CD4-positive, alpha-beta T cell treated with Interleukin-4 for 4 hours (primary cell): Measurements from ENCODE around the gene MEX3C.
A peak's percentile ranks its signal among the peaks of the same experiment; 100 is the strongest.

Source experiments
- DNase-seq: peaks from one replicate; pipeline ENCODE4 v3.0.0-alpha.2; 2020

Gene MEX3C

DNA sequence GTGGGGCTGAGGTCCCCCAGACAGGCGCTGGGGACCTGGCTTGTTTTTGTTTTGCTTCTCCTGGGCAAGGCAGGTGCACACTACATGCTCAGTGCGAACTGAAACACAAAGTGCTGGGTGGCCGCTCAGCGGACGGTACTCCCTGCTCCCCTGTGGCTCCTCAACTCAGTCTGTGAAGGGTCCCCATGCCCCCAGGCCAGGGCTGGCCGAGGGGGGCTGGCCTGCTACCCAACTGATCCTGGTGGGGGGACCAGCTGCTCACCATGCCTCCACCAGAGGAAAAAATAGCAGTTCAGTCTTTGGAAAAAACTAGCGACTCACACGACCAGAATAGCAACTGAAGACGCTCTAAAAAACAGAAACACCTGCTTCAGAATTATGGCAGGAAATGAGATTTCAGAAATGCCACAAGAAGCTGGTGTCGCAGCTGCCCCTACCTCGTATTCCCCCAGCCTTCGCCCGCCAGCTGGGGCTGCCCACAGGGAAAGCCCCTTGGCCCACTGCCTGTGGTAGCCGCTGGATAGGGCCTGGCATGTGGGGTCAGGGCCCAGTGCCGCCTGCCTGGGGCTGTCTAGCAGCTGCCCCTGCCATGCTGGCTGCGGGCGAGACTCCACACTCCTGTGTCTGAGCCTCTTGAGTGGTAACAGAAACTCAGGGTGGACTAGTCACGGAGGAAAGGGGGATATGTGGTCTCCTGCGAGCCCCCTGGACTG lies 43.7 kb downstream of the MEX3C start:
- peak; percentile 50 for DNase-seq

DNA sequence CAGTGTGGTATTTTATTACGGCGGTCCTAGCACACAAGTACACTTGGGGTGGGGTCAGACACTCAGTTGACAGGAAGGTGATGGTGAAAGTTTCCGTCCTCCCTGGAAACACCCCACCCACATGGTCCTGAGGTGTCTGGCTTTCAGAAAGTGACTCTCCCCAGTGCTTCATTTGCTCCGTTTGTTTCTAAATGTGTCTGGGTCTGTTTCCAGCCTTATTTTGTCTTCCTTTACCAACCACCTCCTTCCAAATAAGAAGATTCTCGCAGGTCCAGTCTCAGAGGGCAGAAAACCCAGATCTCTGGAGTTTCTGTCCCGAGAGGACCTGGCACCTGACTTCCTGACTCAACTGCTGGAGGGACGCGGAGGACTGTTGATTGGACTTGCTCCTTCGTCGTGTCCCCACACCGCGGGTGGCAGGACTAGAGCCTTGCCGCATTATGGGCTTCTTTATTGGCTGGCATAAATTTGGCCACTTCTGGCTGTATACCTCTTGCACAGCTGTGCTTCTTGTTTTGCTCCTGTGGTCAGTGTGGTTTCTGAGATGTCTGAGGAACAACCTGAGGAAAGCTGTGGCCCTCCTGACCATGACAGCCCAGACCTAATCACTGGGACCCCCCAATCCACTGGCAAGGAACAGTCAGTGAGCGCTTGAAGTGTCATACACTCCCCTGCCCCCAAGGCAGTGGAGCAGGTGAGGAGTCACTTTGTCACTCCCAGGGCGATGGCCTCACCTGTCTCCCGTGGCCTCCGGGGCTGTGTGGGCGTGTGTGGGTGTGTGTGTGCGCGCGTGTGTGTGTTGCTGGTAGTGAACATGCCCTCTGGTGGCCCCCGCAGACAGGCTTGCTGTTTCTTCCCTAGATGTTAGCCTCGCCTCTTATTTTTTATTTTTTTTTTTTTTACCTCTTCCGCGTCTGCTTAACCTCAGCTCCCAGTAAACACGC lies 45.6 kb downstream of the MEX3C start:
- peak; percentile 65 for DNase-seq

DNA sequence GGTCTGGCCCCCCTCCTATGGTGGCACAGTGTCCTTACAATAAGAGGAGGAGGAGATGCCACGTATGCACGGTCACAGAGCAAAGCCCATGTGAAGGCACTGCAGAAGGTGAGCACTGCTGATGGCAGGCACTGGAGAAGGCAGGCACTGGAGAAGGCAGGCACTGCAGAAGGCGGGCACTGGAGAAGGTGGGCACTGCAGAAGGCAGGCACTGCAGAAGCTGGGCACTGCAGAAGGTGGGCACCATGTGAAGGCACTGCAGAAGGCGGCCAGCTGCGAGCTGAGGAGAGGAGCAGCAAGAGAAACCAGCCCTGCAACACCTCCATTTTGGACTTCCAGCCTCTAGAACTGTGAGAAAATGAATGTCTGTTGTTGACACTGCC lies 46.3 kb downstream of the MEX3C start:
- no peak for DNase-seq

- no peak for DNase-seq
These were observed 47.3 kb downstream of the MEX3C start for GRCh38 chr18:51150113-51150700.

- DNase-seq: no peak
These were observed 47.8 kb downstream of the MEX3C start for GRCh38 chr18:51149670-51150069.

DNA sequence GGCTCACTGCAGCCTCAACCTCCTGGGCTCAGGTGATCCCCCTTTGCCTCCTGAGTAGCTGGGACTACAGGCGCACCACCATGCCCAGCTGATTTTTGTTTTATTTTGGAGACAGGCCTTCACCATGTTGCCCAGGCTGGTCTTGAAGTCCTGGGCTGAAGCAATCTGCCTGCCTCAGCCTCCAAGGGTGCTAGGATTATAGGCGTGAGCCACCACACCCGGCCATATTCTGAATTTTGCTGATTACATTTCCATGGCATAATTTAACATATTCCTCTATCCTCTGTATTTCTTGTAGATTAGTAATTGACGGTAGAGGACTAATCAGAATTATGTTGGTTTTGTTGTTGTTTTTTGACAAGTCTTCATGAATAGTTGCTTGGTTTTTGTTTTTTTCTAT lies 50.6 kb downstream of the MEX3C start:
- no peak for DNase-seq

- DNase-seq: no peak
These were observed 58.5 kb downstream of the MEX3C start for GRCh38 chr18:51138936-51139335.

- no peak for DNase-seq
These were observed 59.6 kb downstream of the MEX3C start for GRCh38 chr18:51137891-51138290.

- no peak for DNase-seq
These were observed 60.3 kb downstream of the MEX3C start for GRCh38 chr18:51137026-51137729.

GRCh38 chr18:51135795-51136194 lies 61.7 kb downstream of the MEX3C start:
- no peak for DNase-seq

DNA sequence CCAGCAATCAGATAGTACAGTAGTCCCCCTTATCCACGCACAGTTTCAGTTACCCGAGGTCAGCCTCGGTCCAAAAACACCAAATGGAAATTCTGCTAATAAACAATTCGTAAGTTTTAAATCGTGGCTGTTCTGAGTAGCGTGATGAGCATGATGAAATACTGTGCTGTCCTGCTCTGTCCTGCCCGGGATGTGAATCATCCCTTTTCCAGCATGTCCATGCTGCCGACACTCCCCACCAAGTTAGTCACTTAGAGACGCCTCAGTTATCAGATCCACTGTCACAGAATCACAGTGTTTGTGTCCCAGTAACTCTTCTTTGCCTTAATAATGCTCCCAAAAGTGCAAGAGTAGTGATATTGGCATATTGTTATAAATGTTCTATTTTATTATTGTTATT lies 62.1 kb downstream of the MEX3C start:
- DNase-seq: no peak

- no peak for DNase-seq
These were observed 62.8 kb downstream of the MEX3C start for GRCh38 chr18:51134721-51135120.

DNA sequence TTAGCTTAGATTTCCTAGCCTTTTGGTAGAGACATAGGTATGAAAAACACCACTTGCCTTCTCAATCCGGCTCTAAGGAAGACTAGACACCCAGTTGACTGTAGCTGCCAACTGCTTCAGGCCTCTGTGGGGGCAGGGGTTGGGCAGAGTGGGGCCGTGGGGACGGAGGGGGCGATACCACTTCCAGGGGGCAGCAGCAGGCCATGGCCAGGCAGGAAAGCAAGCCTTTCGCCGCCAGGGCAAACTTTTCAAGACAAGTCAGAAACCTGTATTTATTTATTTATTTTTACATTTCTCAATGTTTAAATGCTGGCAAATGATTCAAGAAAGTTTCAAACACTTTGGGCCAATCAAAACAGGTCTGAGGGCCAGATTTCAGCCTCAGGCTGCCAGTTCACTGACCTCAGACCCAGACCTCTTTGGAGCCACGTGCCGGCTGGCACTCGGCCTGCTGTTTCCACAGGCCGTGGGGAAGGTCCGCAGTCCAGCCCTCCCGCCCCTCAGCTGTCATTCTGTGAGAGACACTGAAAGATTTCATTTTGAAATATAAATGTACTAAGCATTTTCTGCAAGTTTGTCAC lies 63.8 kb downstream of the MEX3C start:
- no peak for DNase-seq

- DNase-seq: no peak
These were observed 65.1 kb downstream of the MEX3C start for GRCh38 chr18:51132256-51132935.

GRCh38 chr18:51128533-51128932 lies 68.9 kb downstream of the MEX3C start:
- DNase-seq: no peak

DNA sequence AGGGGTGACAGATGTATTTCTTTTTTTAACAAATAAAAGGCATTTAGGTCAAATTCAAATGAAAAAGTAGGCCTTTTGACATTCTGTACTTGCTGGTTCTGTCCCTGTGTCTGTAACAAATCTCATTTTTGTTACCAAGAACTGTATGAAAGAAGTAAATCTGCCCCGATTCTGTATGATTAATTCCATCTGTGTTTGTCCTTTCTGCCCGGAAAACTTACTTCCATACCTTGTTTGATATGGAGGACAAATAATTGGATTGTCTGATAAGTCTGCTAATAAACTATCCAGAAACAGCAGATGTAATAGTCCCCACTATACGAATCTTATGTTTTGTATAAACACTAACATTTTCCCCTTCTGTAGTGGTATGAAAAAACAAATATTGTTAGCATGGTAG lies 69.8 kb downstream of the MEX3C start:
- no peak for DNase-seq

DNA sequence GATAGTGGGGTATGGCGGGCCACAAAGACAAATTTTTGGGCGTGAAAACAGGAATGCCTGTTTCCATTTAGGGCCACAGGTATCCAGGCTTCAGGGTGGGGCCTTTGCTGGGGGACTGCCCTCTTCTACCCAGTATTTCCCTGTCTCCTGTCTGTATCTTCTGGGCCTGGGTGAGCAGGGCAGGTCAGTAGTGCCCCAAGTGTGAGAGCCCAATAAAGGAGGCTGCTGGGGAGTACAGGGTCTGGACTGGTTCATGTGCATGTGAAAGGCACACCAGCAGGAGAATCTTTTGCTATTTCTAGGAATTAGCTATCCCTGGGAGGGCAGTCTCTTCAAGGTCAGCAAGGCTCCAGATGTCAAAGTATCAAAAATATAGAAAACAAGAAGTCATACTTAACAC lies 71.5 kb downstream of the MEX3C start:
- DNase-seq: no peak
